GM23338 (cell line): ENCODE measurements around the gene HNRNPAB.

Experiments
- CREB1 ChIP-seq: fragments of 250-450 bp; sonication (Bioruptor Pico); IDR thresholded peaks from 2 replicates; pipeline ENCODE4 v1.5.0; 2020; ENCODE audit warnings: low read depth, mild to moderate bottlenecking, moderate library complexity
- CTCF ChIP-seq, 2 experiments: fragments of 200-600 bp in 1 of 2; sonication (generic) in 1 of 2; conservative IDR thresholded peaks; 2 replicates each; pipeline versions ENCODE4 v1.5.1 to v1.6.1; 2016 to 2017; ENCODE audit warnings: antibody characterized with exemption in 2 of 2, low read depth in 2 of 2, mild to moderate bottlenecking in 2 of 2, moderate library complexity in 1 of 2
- EZH2 ChIP-seq: fragments of 200-600 bp; sonication (generic); IDR thresholded peaks from one replicate; pipeline ENCODE4 v1.8.0; 2017; ENCODE audit warnings: antibody characterized with exemption, mild to moderate bottlenecking, low read depth; ENCODE audit not compliant: unreplicated experiment
- EZH2phosphoT487 ChIP-seq: fragments of 200-600 bp; sonication (generic); IDR thresholded peaks from one replicate; pipeline ENCODE4 v1.8.1; 2018; ENCODE audit warnings: antibody characterized with exemption; ENCODE audit not compliant: unreplicated experiment
- JUNB ChIP-seq: IDR thresholded peaks from one replicate; pipeline ENCODE4 v1.6.1; 2016; ENCODE audit warnings: antibody characterized with exemption; ENCODE audit not compliant: unreplicated experiment
- POLR2AphosphoS5 ChIP-seq: IDR thresholded peaks from 2 replicates; pipeline ENCODE4 v1.6.1; 2016; ENCODE audit warnings: antibody characterized with exemption, low read depth
- REST ChIP-seq: IDR thresholded peaks from one replicate; pipeline ENCODE4 v1.6.1; 2018; ENCODE audit warnings: antibody characterized with exemption; ENCODE audit not compliant: unreplicated experiment

- TF ChIP-seq CTCF (conservative IDR thresholded peaks at IDR 0.05; ENCODE audit: low read depth in 2 of 2) (no peak), EZH2phosphoT487 (no peak), EZH2 (no peak), REST (no peak), POLR2AphosphoS5 (no peak), CREB1 (CRISPR knock-in tag) (no peak), JUNB (no peak)
Measured at GRCh38 chr5:178162481-178162880, 41.9 kb upstream of the HNRNPAB start.
